GM18519 (cell line): ENCODE results near the gene GM2A.
"Not testable (repeated sequence)": the region's sequence is repeated elsewhere in the genome, so short reads cannot be mapped to it uniquely, and the experiment has no call there.

Source experiments
- ATAC-seq: cut with Tn5 transposase; IDR thresholded peaks from one replicate; pipeline ENCODE4 v1.9.1; 2021; ENCODE audit warnings: mild to moderate bottlenecking, moderate library complexity; ENCODE audit not compliant: unreplicated experiment, low FRiP score

Gene GM2A

DNA sequence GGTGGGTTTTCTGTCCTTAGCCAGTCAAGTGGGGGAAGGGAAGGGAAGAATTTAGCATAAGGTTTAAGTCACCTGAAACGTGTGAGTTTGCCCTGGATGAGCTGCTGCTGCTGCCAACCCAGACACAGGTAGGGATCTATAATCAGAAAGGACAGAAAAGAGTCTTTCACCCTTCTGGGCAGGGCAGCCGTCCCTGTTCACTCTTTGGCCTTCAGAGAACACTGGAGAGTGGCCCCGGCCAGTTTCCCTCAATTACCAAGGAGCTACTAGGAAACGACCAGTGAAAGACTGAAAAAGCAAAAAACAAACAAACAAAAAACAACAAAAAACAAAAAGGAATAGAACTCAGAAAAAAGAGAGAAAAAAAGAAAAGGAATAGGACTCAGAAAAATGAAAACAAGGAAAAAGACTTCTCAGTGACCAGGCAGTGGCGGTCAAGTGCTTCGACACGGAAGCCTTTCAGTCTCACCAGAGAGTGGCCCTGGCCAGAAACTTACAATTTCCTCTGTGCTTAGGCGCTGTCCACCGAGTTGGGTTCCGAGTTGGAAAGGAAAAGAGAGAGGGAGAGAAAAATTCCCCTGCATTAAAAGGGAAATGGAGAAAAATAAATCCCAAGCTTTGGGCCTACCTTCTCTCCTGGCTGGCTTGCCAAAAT, 2.5 kb upstream of the GM2A start:
- no peak for ATAC-seq

DNA sequence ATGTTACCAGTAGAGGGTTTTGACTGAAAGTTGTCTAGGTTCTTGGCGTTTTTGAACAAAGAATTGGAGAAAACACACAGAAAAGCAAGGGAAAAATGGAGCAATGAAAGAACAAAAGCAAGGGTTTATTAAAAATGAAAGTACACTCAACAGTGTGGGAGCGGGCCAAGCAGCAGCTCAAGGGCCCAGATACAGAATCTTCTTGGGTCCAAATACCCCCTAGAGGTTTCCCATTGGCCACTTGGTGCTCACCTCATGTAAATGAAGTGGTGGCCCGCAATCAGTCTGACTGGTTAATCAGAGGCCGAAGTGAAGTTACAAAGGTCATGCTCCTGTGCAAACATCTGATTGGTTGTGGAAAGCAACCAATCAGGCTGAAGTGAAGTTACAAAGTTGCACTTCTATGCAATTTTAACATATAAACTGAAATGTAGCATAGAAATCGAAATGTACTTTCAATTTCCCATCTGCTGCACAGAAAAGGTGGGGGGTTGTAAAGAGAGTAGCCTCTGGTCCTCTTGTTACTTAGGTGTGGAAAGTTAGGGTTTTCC, 1.9 kb upstream of the GM2A start:
- ATAC-seq: no peak

GRCh38 chr5:151251621-151252020, 1.4 kb upstream of the GM2A start:
- ATAC-seq: no peak

DNA sequence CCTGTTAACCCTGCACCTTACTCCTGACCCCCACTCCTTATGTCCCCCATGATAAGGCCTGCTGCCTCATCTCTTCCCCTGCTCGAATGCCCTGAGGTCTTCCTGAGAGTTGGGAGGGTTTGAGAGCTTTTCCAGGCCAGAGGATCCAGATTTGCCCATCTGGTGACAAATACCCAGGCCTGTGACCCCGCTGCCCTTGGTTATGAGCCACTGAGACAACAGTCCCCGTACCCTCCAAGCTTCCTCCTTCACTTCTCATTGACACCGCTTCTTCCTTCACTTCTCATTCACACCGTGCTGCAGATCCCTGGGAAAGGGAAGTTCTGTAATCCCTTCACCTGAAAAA, 593 bp downstream of the GM2A start:
- ATAC-seq: no peak

- no peak for ATAC-seq
Measured at GRCh38 chr5:151254556-151254955, 1.6 kb downstream of the GM2A start.

DNA sequence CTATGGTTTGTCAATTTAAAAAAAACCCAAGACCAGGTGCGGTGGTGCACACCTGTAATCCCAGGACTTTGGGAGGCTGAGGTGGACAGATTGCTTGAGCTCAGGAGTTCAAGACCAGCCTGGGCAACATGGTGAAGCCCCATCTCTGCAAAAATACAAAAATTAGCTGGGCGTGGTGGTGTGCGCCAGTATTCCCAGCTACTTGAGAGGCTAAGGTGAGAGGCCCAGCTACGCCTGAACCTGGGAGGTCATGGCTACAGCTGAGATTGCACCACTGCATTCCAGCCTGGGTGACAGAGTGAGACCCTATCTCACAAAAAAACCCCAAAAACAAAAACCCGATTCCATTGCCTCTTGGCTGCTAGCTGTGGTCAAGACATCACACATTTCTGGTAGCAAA, 2.0 kb downstream of the GM2A start:
- ATAC-seq: not testable (repeated sequence)

- peak; percentile 42 for ATAC-seq
Measured at GRCh38 chr5:151255621-151256286, 2.8 kb downstream of the GM2A start.

DNA sequence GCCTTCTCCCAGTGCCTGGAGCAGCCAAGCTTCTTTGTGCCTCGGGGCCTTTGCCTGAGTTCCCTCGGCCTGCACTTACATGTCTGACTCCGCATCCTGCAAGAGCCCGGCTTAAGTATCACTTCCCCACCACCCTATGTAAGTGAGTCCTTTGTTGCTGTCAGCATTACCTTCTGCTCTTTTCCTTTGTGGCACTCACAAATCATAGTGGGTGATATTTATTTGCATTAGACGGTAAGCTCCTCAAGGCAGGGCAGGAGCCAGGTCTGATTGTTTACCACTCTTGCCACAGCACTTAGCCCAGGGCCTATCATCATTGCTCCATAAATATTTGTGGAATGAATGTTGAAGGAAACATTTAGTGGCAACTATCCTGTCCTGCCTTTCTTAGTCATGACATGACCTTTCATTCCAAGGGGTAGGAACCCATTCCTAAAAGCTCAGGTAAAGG, 4.8 kb downstream of the GM2A start:
- peak; percentile 38 for ATAC-seq

DNA sequence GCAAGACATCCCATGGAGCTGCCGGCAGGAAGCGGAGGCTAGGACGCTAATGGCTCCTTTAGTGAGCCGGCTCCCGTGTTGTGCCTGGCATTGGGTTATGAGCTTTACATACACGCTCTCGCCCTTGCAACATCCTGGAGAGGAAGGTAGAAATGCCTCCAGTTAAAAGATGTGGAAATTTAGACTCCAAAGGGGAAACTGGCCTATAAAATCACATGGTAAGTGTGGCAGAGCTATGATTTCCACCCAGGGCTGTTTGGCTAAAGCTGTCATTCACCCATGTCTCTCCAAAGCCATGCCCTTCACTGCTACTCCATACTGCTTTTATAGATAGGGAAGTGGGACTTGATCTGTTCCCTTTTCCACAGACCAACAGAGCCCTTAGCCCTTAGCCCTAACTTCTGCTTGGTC, 5.2 kb downstream of the GM2A start:
- no peak for ATAC-seq

DNA sequence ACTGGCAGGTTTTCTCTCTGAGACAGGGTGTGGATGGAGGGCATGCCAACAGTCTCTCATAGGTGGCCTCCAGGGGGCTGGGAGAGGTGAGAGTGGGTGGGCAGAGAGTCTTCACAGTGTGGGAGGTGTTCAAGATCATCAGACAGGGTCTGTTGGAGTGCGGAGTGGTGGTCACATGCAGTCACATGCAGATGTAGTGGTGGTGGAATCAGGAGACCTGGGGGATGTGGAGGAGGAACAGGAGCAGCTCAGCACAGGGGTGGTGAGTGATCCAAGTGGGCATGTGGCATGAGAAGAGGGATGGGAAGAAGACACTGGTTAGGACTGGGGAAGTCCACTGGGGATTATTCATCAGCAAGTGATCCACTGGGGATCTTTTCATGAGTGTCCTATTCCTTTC, 5.8 kb downstream of the GM2A start:
- no peak for ATAC-seq

- ATAC-seq: no peak
Measured at GRCh38 chr5:151259931-151260330, 6.9 kb downstream of the GM2A start.

GRCh38 chr5:151262532-151262931, 9.5 kb downstream of the GM2A start:
- ATAC-seq: no peak

- peak; percentile 69 for ATAC-seq
Measured at GRCh38 chr5:151264113-151264512, 11.1 kb downstream of the GM2A start.

GRCh38 chr5:151267491-151268260, 14.7 kb downstream of the GM2A start:
- no peak for ATAC-seq

- ATAC-seq: peak; percentile 95
Measured at GRCh38 chr5:151270599-151270998, 17.6 kb downstream of the GM2A start.

DNA sequence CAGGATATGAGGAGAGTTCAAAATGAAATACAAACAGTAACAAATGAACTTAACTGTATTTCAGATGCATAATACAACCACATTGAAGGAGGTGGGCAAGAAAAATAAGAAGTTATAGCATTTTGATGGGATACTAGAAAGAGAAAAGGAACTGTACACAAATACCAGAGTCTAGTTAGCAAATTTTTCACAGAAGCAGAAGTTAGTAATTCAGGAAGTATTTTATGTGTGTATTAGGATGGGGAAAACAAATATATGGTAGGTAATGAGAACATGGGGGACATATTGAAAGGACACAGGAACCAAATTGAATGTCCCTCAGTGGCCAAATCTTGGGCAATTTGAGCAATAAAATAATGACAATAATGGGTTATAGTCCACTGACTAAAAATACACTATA, 18.4 kb downstream of the GM2A start:
- no peak for ATAC-seq

- ATAC-seq: no peak
Measured at GRCh38 chr5:151274666-151275065, 21.7 kb downstream of the GM2A start.

DNA sequence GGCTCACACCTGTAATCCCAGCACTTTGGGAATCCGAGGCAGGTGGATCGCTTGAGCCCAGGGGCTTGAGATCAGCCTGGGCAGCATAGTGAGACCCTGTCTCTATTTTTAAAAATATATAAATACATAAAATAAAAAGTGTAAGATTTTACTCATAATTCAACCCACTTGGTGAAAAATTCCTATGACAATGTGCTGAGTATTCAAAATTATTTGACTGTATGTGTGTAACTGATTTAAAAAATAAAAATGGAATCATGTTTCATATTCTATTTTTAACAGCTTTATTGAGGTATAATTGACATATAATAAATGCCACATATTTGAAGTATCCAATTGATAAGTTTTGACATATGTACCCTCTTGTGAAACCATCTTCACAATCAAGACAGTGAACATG, 22.8 kb downstream of the GM2A start:
- no peak for ATAC-seq

- no peak for ATAC-seq
Measured at GRCh38 chr5:151278845-151279244, 25.9 kb downstream of the GM2A start.

DNA sequence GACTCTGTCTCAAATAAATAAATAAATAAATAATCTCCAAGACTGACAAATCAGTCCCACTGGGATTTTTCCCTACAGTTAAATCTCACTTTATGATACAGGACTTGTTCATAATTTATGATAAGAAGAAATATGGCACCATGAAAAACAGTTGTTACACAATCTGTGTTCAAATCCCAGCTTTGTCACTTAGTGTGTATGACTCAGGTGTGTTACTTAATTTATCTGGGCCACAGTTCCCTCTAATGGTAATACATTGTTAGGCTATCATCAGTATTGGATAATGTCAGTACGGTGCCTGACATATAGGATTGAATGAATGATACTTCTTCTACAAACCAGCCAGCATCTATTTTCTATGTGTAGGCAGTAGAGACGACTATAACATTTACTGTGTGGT, 27.5 kb downstream of the GM2A start:
- no peak for ATAC-seq

DNA sequence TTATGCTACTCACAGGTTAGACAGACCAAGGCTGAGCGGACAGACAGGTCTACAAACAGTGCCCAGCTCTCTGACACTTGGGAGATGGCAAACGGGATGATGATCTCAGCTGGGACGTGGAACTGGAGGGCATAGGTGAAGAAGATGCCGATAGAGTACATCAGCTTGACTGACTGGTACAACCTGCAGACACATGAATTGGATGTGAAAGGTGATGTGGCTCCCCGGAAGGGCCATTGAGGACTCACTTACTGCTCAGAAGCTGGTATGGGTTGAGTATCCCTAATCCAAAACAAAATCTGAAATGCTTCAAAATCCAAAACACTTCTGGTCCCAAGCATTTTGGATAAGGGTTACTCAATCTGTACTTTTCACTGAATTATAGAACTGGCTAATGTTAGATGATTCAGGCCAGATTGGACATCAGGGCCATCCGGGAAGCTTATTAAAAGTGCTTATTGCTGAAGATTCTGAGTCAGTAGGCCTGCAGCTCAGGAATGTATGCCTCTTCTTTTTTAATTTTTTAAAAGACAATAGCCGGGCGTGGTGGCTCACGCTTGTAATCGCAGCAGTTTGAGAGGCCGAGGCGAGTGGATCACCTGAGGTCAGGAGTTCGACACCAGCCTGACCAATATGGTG, 28.1 kb downstream of the GM2A start:
- ATAC-seq: no peak
